IMR-90 (cell line): Measurements from ENCODE around the gene ATP6AP1.

ENCODE experiments used
- CTCF ChIP-seq: conservative IDR thresholded peaks from 2 replicates; pipeline ENCODE4 v1.5.1; 2012; ENCODE audit warnings: mild to moderate bottlenecking, low read depth, low read length, improper control_type of control experiment
- POLR2A ChIP-seq: IDR thresholded peaks from 2 replicates; pipeline ENCODE4 v1.6.1; 2012; ENCODE audit warnings: mild to moderate bottlenecking, low read depth, low read length
- RFX5 ChIP-seq: IDR thresholded peaks from 2 replicates; pipeline ENCODE4 v1.8.0; 2012; ENCODE audit warnings: low read depth, mild to moderate bottlenecking, low read length, moderate library complexity
- TF ChIP-seq, protein P1 (sequence below): fragments of 150-350 bp; IDR thresholded peaks from 2 replicates; pipeline ENCODE4 v1.6.1; 2017; ENCODE audit warnings: mild to moderate bottlenecking, antibody characterized with exemption, low read length, low read depth

DNA sequence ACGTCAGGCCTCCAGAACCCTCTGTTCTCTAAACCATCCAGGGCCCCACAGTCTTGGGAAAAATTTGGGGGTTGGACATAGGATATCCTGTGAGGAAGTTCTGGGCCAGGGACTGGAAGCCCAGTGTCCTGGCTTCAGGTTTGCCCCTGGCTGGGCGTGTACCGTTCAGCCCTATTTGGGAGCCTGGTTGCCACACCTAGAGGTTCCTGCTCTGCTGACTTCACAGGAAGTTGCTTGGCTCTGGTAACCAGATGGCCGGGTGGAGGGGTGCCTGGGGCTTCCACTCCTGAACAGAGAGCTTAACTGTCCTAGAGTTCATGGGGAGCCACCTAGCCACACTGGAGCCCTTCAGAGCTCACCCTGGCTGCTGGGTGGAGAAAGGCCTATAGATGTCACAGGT, 16.0 kb upstream of the ATP6AP1 start:
- no peak for TF ChIP-seq POLR2A
- TF ChIP-seq RFX5, result no peak
- no peak for TF ChIP-seq CTCF
- TF ChIP-seq, protein P1, sequence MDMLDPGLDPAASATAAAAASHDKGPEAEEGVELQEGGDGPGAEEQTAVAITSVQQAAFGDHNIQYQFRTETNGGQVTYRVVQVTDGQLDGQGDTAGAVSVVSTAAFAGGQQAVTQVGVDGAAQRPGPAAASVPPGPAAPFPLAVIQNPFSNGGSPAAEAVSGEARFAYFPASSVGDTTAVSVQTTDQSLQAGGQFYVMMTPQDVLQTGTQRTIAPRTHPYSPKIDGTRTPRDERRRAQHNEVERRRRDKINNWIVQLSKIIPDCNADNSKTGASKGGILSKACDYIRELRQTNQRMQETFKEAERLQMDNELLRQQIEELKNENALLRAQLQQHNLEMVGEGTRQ, result no peak
